H1 (cell line): ENCODE results near the gene WDR91.

Experiments
- ATF2 ChIP-seq: IDR thresholded peaks from 2 replicates; pipeline ENCODE4 v1.6.1; 2012; ENCODE audit warnings: low read length, inconsistent platforms
- CHD1 ChIP-seq: IDR thresholded peaks from 2 replicates; pipeline ENCODE4 v1.6.1; 2012; ENCODE audit warnings: low read depth, low read length, improper control_type of control experiment
- EP300 ChIP-seq, 2 experiments: IDR thresholded peaks; 1 replicate in 1 of 2; 2 replicates in 1 of 2; pipeline ENCODE4 v1.6.1; 2011 to 2012; ENCODE audit warnings: low read depth in 2 of 2, low read length in 2 of 2, mild to moderate bottlenecking in 2 of 2, borderline replicate concordance in 1 of 2, inconsistent platforms in 1 of 2, moderate library complexity in 1 of 2
- EZH2 ChIP-seq: fragments of 200-600 bp; sonication (generic); IDR thresholded peaks from 2 replicates; pipeline ENCODE4 v1.7.1; 2012; ENCODE audit warnings: low read depth, mild to moderate bottlenecking, moderate library complexity, low read length, inconsistent platforms; ENCODE audit not compliant: severe bottlenecking
- GABPA ChIP-seq: IDR thresholded peaks from 2 replicates; pipeline ENCODE4 v1.6.1; 2011; ENCODE audit warnings: mild to moderate bottlenecking, low read length, moderate library complexity, borderline replicate concordance; ENCODE audit not compliant: insufficient read depth
- HDAC6 ChIP-seq: IDR thresholded peaks from one replicate; pipeline ENCODE4 v1.7.1; 2012; ENCODE audit warnings: low read depth, mild to moderate bottlenecking, inconsistent platforms, low read length, moderate library complexity
- JUN ChIP-seq: IDR thresholded peaks from 2 replicates; pipeline ENCODE4 v1.6.1; 2011; ENCODE audit warnings: low read depth, mild to moderate bottlenecking, improper control_type of control experiment, low read length
- JUND ChIP-seq: IDR thresholded peaks from 2 replicates; pipeline ENCODE4 v1.6.1; 2011; ENCODE audit warnings: mild to moderate bottlenecking, improper control_type of control experiment, low read length
- KDM1A ChIP-seq: fragments of 200-600, 300-600 bp; sonication (generic); IDR thresholded peaks from 2 replicates; pipeline ENCODE4 v1.7.1; 2016; ENCODE audit warnings: mild to moderate bottlenecking, low read length, borderline replicate concordance
- POLR2A ChIP-seq, 2 experiments: IDR thresholded peaks; 1 replicate in 1 of 2; 2 replicates in 1 of 2; pipeline ENCODE4 v1.6.1; 2011; ENCODE audit warnings: low read depth in 2 of 2, low read length in 2 of 2, mild to moderate bottlenecking in 2 of 2; ENCODE audit errors: control extremely low read depth in 1 of 2
- POU5F1 ChIP-seq: IDR thresholded peaks from 2 replicates; pipeline ENCODE4 v1.6.1; 2011; ENCODE audit warnings: low read depth, mild to moderate bottlenecking, low read length, moderate library complexity
- RFX5 ChIP-seq: IDR thresholded peaks from 2 replicates; pipeline ENCODE4 v1.6.1; 2011; ENCODE audit warnings: low read depth, low read length, improper control_type of control experiment, borderline replicate concordance
- SIN3A ChIP-seq, 2 experiments: IDR thresholded peaks in 1 of 2; conservative IDR thresholded peaks in 1 of 2; 2 replicates each; pipeline ENCODE4 v1.6.1; 2011 to 2012; ENCODE audit warnings: low read length in 2 of 2, improper control_type of control experiment in 1 of 2, low read depth in 1 of 2, mild to moderate bottlenecking in 1 of 2
- TF ChIP-seq, protein P1 (sequence below), 3 experiments: IDR thresholded peaks; 1 replicate in 2 of 3; 2 replicates in 1 of 3; pipeline versions ENCODE4 v1.5.1 to v1.6.1; 2011; ENCODE audit warnings: low read length in 3 of 3, mild to moderate bottlenecking in 3 of 3, inconsistent platforms in 2 of 3, low read depth in 1 of 3, moderate library complexity in 1 of 3; ENCODE audit not compliant: insufficient read depth in 1 of 3; ENCODE audit errors: control extremely low read depth in 1 of 3

- TF ChIP-seq, protein P1, sequence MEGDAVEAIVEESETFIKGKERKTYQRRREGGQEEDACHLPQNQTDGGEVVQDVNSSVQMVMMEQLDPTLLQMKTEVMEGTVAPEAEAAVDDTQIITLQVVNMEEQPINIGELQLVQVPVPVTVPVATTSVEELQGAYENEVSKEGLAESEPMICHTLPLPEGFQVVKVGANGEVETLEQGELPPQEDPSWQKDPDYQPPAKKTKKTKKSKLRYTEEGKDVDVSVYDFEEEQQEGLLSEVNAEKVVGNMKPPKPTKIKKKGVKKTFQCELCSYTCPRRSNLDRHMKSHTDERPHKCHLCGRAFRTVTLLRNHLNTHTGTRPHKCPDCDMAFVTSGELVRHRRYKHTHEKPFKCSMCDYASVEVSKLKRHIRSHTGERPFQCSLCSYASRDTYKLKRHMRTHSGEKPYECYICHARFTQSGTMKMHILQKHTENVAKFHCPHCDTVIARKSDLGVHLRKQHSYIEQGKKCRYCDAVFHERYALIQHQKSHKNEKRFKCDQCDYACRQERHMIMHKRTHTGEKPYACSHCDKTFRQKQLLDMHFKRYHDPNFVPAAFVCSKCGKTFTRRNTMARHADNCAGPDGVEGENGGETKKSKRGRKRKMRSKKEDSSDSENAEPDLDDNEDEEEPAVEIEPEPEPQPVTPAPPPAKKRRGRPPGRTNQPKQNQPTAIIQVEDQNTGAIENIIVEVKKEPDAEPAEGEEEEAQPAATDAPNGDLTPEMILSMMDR (IDR thresholded peaks at IDR 0.05; ENCODE audit: control extremely low read depth in 1 of 3, insufficient read depth in 1 of 3, low read depth in 1 of 3, low read length in 3 of 3) = no peak
- no peak for TF ChIP-seq HDAC6
- TF ChIP-seq EP300 (IDR thresholded peaks at IDR 0.05; ENCODE audit: borderline replicate concordance in 1 of 2, low read depth in 2 of 2, low read length in 2 of 2) = no peak
- TF ChIP-seq GABPA = no peak
- no peak for TF ChIP-seq JUND
- no peak for TF ChIP-seq EZH2
- no peak for TF ChIP-seq CHD1
- TF ChIP-seq RFX5 = no peak
- TF ChIP-seq ATF2 = no peak
- no peak for TF ChIP-seq POU5F1
- no peak for TF ChIP-seq SIN3A (conservative IDR thresholded peaks at IDR 0.05 in 1 of 2, IDR thresholded peaks at IDR 0.05 in 1 of 2; ENCODE audit: low read depth in 1 of 2, low read length in 2 of 2)
- no peak for TF ChIP-seq POLR2A (IDR thresholded peaks at IDR 0.05; ENCODE audit: control extremely low read depth in 1 of 2, low read depth in 2 of 2, low read length in 2 of 2)
- TF ChIP-seq JUN = no peak
- TF ChIP-seq KDM1A = no peak
These were observed 3.1 kb downstream of the WDR91 start for GRCh38 chr7:135208102-135208793.
